Neuronal stem cell (in vitro differentiated cells): Measurements from ENCODE around the gene SIN3A.

Experiments
- DNase-seq: peaks from one replicate; pipeline ENCODE4 v3.0.0-alpha.2; 2013; ENCODE audit warnings: low spot score
- H2AFZ ChIP-seq: one replicate; pipeline ENCODE4 v1.6.1; 2013; ENCODE audit warnings: mild to moderate bottlenecking, low read length, inconsistent platforms
- H2AK5ac ChIP-seq: 2 replicates; pipeline ENCODE4 v1.6.1; 2013; ENCODE audit warnings: low read depth, mild to moderate bottlenecking, inconsistent platforms, low read length, moderate library complexity, mixed read lengths
- H2BK120ac ChIP-seq: 2 replicates; pipeline ENCODE4 v1.6.1; 2013; ENCODE audit warnings: low read depth, mild to moderate bottlenecking, inconsistent platforms, low read length, moderate library complexity, mixed read lengths
- H2BK12ac ChIP-seq: one replicate; pipeline ENCODE4 v1.6.1; 2013; ENCODE audit warnings: low read length, inconsistent platforms
- H2BK15ac ChIP-seq: 2 replicates; pipeline ENCODE4 v1.6.1; 2013; ENCODE audit warnings: mild to moderate bottlenecking, low read length, inconsistent platforms, mixed read lengths
- H2BK5ac ChIP-seq: one replicate; pipeline ENCODE4 v1.6.1; 2013; ENCODE audit warnings: inconsistent platforms, mild to moderate bottlenecking, low read length, moderate library complexity
- H3K14ac ChIP-seq: one replicate; pipeline ENCODE4 v1.6.1; 2013; ENCODE audit warnings: low read length, inconsistent platforms
- H3K18ac ChIP-seq: 2 replicates; pipeline ENCODE4 v1.6.1; 2013; ENCODE audit warnings: low read length, inconsistent platforms
- H3K23ac ChIP-seq: 2 replicates; pipeline ENCODE4 v1.6.1; 2013; ENCODE audit warnings: low read depth, mild to moderate bottlenecking, mixed read lengths, low read length, inconsistent platforms; ENCODE audit not compliant: poor library complexity
- H3K27ac ChIP-seq: replicated peaks from 3 replicates; pipeline ENCODE4 v1.5.1; 2013; ENCODE audit warnings: low read length, inconsistent platforms
- H3K27me3 ChIP-seq, 3 experiments: 2 replicates each; pipeline ENCODE4 v1.6.1; 2013; ENCODE audit warnings: low read length in 3 of 3, mild to moderate bottlenecking in 2 of 3, inconsistent platforms in 1 of 3, low read depth in 1 of 3, mixed read lengths in 1 of 3, moderate library complexity in 1 of 3; ENCODE audit not compliant: control insufficient read depth in 3 of 3, insufficient read depth in 3 of 3
- H3K36me3 ChIP-seq, 2 donors: replicated peaks in 1 of 2; 2 replicates each; pipeline ENCODE4 v1.6.1; 2013; ENCODE audit warnings: low read length in 2 of 2; ENCODE audit not compliant: control insufficient read depth in 2 of 2, insufficient read depth in 2 of 2
- H3K4ac ChIP-seq: 2 replicates; pipeline ENCODE4 v1.6.1; 2013; ENCODE audit warnings: inconsistent platforms, mild to moderate bottlenecking, low read length, moderate library complexity
- H3K4me1 ChIP-seq, 2 donors: 1 replicate in 1 of 2; 2 replicates in 1 of 2; pipeline ENCODE4 v1.6.1; 2013; ENCODE audit warnings: low read length in 2 of 2, low read depth in 1 of 2; ENCODE audit not compliant: control insufficient read depth in 2 of 2, insufficient read depth in 1 of 2
- H3K4me2 ChIP-seq: one replicate; pipeline ENCODE4 v1.6.1; 2013; ENCODE audit warnings: mild to moderate bottlenecking, low read length, inconsistent platforms; ENCODE audit not compliant: insufficient read depth, poor library complexity, severe bottlenecking
- H3K4me3 ChIP-seq, 2 donors: 2 replicates each; pipeline ENCODE4 v1.5.1; 2013; ENCODE audit warnings: low read length in 2 of 2, mild to moderate bottlenecking in 2 of 2, inconsistent platforms in 1 of 2, moderate library complexity in 1 of 2
- H3K79me1 ChIP-seq: one replicate; pipeline ENCODE4 v1.6.1; 2013; ENCODE audit warnings: low read depth, mild to moderate bottlenecking, inconsistent platforms, low read length, moderate library complexity
- H3K9ac ChIP-seq: one replicate; pipeline ENCODE4 v1.6.1; 2013; ENCODE audit warnings: mild to moderate bottlenecking, low read depth, low read length, inconsistent platforms; ENCODE audit not compliant: poor library complexity
- H3K9me3 ChIP-seq, 2 donors: replicated peaks in 1 of 2; 2 replicates each; pipeline versions ENCODE3 to v1.6.1; 2013; ENCODE audit warnings: low read length in 2 of 2, mild to moderate bottlenecking in 2 of 2, inconsistent platforms in 1 of 2, low read depth in 1 of 2, mixed read lengths in 1 of 2, moderate library complexity in 1 of 2; ENCODE audit not compliant: control insufficient read depth in 2 of 2, insufficient read depth in 1 of 2
- H4K8ac ChIP-seq: one replicate; pipeline ENCODE4 v1.6.1; 2013; ENCODE audit warnings: low read depth, mild to moderate bottlenecking, inconsistent platforms, low read length, moderate library complexity
- H4K91ac ChIP-seq: one replicate; pipeline ENCODE4 v1.6.1; 2013; ENCODE audit warnings: low read length, low read depth, mild to moderate bottlenecking, inconsistent platforms; ENCODE audit not compliant: poor library complexity
- WGBS, 2 donors: extraction: QIAGEN DNeasy Blood & Tissue Kit; methylation state at CpG; one replicate each; pipeline ENCODE4 v1.1.7; 2013; ENCODE audit warnings: missing lambda C conversion rate in 2 of 2, mixed read lengths in 1 of 2; ENCODE audit not compliant: insufficient read length in 2 of 2, insufficient replicate concordance in 1 of 2; ENCODE audit errors: extremely low coverage in 2 of 2; 5-methylcytosine and 5-hydroxymethylcytosine counted together

The SIN3A gene

GRCh38 chr15:75352186-75353080 lies 99.1 kb downstream of the SIN3A start:
- Histone ChIP-seq H2BK12ac (no peak overlapping the region), H3K4me2 (no peak overlapping the region), H2AFZ (no peak overlapping the region), H3K79me1 (peaks cover 3% of the 10 kb centered on the region), H3K23ac (peak overlapping the region; percentile 44), H4K8ac (no peak overlapping the region), H3K4ac (no peak overlapping the region), H3K27me3 (peaks cover 0 to 15% (median 0%) of the 10 kb centered on the region in 3 experiments), H3K4me1 (peaks cover 3 to 6% of the 10 kb centered on the region in 2 donors), H3K9ac (peak overlapping the region; percentile 51), H4K91ac (no peak overlapping the region), H2AK5ac (no peak overlapping the region), H3K18ac (no peak overlapping the region), H3K36me3 (peaks cover 12 to 21% of the 10 kb centered on the region in 2 donors), H2BK15ac (no peak overlapping the region), H2BK120ac (no peak overlapping the region), H3K9me3 (peaks cover 0 to 3% of the 10 kb centered on the region in 2 donors), H2BK5ac (no peak overlapping the region), H3K4me3 (no peak overlapping the region), H3K14ac (peak overlapping the region; percentile 40), H3K27ac (no peak overlapping the region)
- no peak for DNase-seq
- no CpG with 5 or more reads among the region's 16 CpGs for WGBS, 2 donors

- Histone ChIP-seq H2BK120ac (no peak overlapping the region), H3K27ac (no peak overlapping the region), H2AK5ac (no peak overlapping the region), H3K9ac (no peak overlapping the region), H3K23ac (peak overlapping the region; percentile 43), H4K91ac (no peak overlapping the region), H3K27me3 (peaks cover 0 to 23% (median 0%) of the 10 kb centered on the region in 3 experiments), H3K36me3 (peaks cover 4 to 8% of the 10 kb centered on the region in 2 donors), H3K4me2 (no peak overlapping the region), H3K4me1 (peaks cover 3 to 6% of the 10 kb centered on the region in 2 donors), H2BK12ac (no peak overlapping the region), H3K79me1 (peaks cover 3% of the 10 kb centered on the region), H4K8ac (no peak overlapping the region), H2AFZ (no peak overlapping the region), H2BK5ac (no peak overlapping the region), H3K4ac (no peak overlapping the region), H3K14ac (no peak overlapping the region), H2BK15ac (no peak overlapping the region), H3K9me3 (peaks cover 0 to 3% of the 10 kb centered on the region in 2 donors), H3K18ac (no peak overlapping the region), H3K4me3 (no peak overlapping the region)
- DNase-seq, result no peak
- no CpG with 5 or more reads among the region's 7 CpGs for WGBS, 2 donors
Measured at GRCh38 chr15:75350601-75351361, 100.7 kb downstream of the SIN3A start.

GRCh38 chr15:75349851-75350588 lies 101.5 kb downstream of the SIN3A start:
- Histone ChIP-seq H3K4me2 (no peak overlapping the region), H2BK5ac (no peak overlapping the region), H2BK15ac (no peak overlapping the region), H3K27me3 (peaks cover 0 to 23% (median 0%) of the 10 kb centered on the region in 3 experiments), H4K91ac (no peak overlapping the region), H3K4ac (no peak overlapping the region), H3K36me3 (peaks cover 4 to 6% of the 10 kb centered on the region in 2 donors), H2BK120ac (no peak overlapping the region), H3K79me1 (peaks cover 3% of the 10 kb centered on the region), H4K8ac (no peak overlapping the region), H2BK12ac (no peak overlapping the region), H2AK5ac (no peak overlapping the region), H3K23ac (peak overlapping the region; percentile 43), H3K4me3 (no peak overlapping the region), H3K9ac (no peak overlapping the region), H3K27ac (no peak overlapping the region), H3K14ac (peak overlapping the region; percentile 84), H3K18ac (no peak overlapping the region), H3K9me3 (peaks cover 0 to 3% of the 10 kb centered on the region in 2 donors), H2AFZ (no peak overlapping the region), H3K4me1 (peaks cover 3 to 6% of the 10 kb centered on the region in 2 donors)
- WGBS, 2 donors, result no CpG with 5 or more reads among the region's 9 CpGs
- DNase-seq, result no peak
